ENCODE measurements around the gene FAM124B.

FAM124B gene

GRCh38 chr2:224331698-224332097 is 70.2 kb downstream of the FAM124B start:
- no peak for DNase-seq

DNA sequence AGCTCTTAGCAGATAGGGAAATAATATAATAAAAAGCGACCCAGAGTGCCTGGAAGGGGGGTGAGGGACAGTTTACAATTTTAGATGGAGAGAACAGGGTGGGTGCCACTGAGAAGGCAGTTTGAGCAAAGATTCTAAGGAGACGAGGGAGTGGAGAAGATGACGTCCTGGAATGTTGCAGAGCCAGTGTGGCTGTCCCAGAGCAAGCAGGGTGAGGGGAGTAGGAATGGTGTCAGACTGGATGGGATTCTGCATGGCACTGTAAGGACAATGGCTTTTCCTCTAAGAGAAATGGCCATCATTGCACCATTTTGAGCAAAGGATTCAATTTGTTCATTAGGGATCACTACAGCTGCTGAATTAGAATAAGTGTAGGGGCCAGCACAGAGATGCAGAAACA is 73.1 kb downstream of the FAM124B start:
- DNase-seq = no peak

Data from NCI-H2029 treated with DMSO at 0.1 percent for 48 hours (cell line).